Measurements from ENCODE around the gene LSM7. TPM values are rescaled to one million over a fixed set of nuclear protein-coding genes. Genes with fewer than 3 reads are reported as not detected.

LSM7 gene
- total and polyA plus RNA-seq, 2 of the 13 experiments (the other 11 are each of a cell fraction or from before 2014, with no cell fraction given), result 140 to 205 TPM

GRCh38 chr19:2328401-2329148, at the start of gene LSM7, which contains the start of gene SPPL2B (continued):
- TF ChIP-seq ZNF263 (CRISPR knock-in tag; IDR thresholded peaks at IDR 0.05) (0 out of 2 replicates have a peak, but pooled peaks have one; percentile 32), PITX1 (CRISPR knock-in tag; IDR thresholded peaks at IDR 0.05) (no peak), GLMP (CRISPR knock-in tag; IDR thresholded peaks at IDR 0.05; ENCODE audit: borderline replicate concordance) (no peak), BATF2 (CRISPR knock-in tag; IDR thresholded peaks at IDR 0.05) (no peak), ZFP41 (CRISPR knock-in tag; IDR thresholded peaks at IDR 0.05; ENCODE audit: borderline replicate concordance) (no peak), ZNF44 (CRISPR knock-in tag; IDR thresholded peaks at IDR 0.05) (no peak), JARID2 (CRISPR knock-in tag; IDR thresholded peaks at IDR 0.05; ENCODE audit: insufficient replicate concordance) (no peak), ZFP36L2 (CRISPR knock-in tag; IDR thresholded peaks at IDR 0.05) (no peak), EEA1 (CRISPR knock-in tag; IDR thresholded peaks at IDR 0.05; ENCODE audit: borderline replicate concordance) (no peak), ZNF30 (CRISPR knock-in tag; IDR thresholded peaks at IDR 0.05) (no peak), ZNF232 (CRISPR knock-in tag; IDR thresholded peaks at IDR 0.05; ENCODE audit: borderline replicate concordance) (peak; percentile 59; the same call in 1 of the 2 replicates), ZBTB37 (CRISPR knock-in tag; IDR thresholded peaks at IDR 0.05) (no peak), ZNF260 (CRISPR knock-in tag; IDR thresholded peaks at IDR 0.05; ENCODE audit: borderline replicate concordance, low read depth) (no peak), ATF3 (CRISPR knock-in tag; IDR thresholded peaks at IDR 0.05) (peak; percentile 36; the same call in 1 of the 2 replicates), MTA3 (CRISPR knock-in tag; IDR thresholded peaks at IDR 0.05) (no peak), NFRKB (IDR thresholded peaks at IDR 0.05) (no peak), TFE3 (CRISPR knock-in tag; IDR thresholded peaks at IDR 0.05) (no peak), ZXDC (CRISPR knock-in tag; IDR thresholded peaks at IDR 0.05) (0 out of 2 replicates have a peak, but pooled peaks have one; percentile 40), SP1 (IDR thresholded peaks at IDR 0.05) (no peak), SP1 (CRISPR knock-in tag; IDR thresholded peaks at IDR 0.05) (peak; percentile 86), TOPORS (CRISPR knock-in tag; IDR thresholded peaks at IDR 0.05) (no peak), ZNF576 (CRISPR knock-in tag; IDR thresholded peaks at IDR 0.05) (no peak), REL (CRISPR knock-in tag; conservative IDR thresholded peaks at IDR 0.05) (no peak)

All from HepG2 (cell line).